ENCODE data around the gene PLEKHA4. TPM values are rescaled to one million over a fixed set of nuclear protein-coding genes. Genes with fewer than 3 reads are reported as not detected.

Gene PLEKHA4
- total and polyA plus RNA-seq, 10 of the 15 experiments (the other 5 are each of a cell fraction or from before 2014, with no cell fraction given): 0.13 to 10.0 (median 6.4) TPM; not detected in 1

DNA sequence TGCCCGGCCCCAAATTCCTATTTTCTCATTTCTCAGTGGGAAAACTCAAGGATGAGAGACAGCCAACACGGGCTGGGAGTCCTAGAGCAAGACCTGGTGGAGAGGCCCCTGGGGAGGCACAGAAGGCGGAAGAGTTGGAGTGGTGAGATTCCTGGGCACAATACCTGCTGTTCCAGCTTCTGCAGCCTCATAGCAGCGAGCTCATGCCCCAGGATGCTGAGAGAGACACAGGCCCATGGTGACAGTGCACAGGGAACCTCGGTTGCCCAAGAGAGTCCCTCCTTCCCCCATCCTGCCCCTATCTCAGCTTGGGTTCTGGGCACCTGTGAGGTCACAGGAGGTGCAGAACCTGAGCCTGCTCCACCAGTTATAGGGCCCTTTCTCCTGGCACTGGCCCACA, 28.8 kb upstream of the PLEKHA4 start:
- no peak overlapping the region for H3K4me2 ChIP-seq (ENCODE audit: control insufficient read depth, insufficient read depth)
- no peak overlapping the region for H2AFZ ChIP-seq (ENCODE audit: control insufficient read depth, low read depth, low read length)
- no peak for ATAC-seq
- SMC1A ChIA-PET (ENCODE audit: uncharacterized antibody, unreplicated experiment): interaction anchor here (1.7 kb wide), 1 partner anchor 56 kb away, joined by 3 read pairs; no protein-coding TSS in a partner anchor
- no peak for FAIRE-seq
- peaks cover 1% of the 10 kb centered on the region for H3K4me1 ChIP-seq (ENCODE audit: control insufficient read depth, insufficient read depth, low read length)
- DNase-seq (ENCODE audit: low read depth, low spot score): no peak
- no TSS peak for BruUV-seq (replicated peaks)
- no peak overlapping the region for H3K9ac ChIP-seq (ENCODE audit: control insufficient read depth, insufficient read depth, low read length)
- TF ChIP-seq, protein P1, sequence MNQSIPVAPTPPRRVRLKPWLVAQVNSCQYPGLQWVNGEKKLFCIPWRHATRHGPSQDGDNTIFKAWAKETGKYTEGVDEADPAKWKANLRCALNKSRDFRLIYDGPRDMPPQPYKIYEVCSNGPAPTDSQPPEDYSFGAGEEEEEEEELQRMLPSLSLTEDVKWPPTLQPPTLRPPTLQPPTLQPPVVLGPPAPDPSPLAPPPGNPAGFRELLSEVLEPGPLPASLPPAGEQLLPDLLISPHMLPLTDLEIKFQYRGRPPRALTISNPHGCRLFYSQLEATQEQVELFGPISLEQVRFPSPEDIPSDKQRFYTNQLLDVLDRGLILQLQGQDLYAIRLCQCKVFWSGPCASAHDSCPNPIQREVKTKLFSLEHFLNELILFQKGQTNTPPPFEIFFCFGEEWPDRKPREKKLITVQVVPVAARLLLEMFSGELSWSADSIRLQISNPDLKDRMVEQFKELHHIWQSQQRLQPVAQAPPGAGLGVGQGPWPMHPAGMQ (IDR thresholded peaks at IDR 0.05; ENCODE audit: borderline replicate concordance): no peak
- TF ChIP-seq NR2C2 (IDR thresholded peaks at IDR 0.05; ENCODE audit: borderline replicate concordance, control insufficient read depth, insufficient read length, low read depth): no peak
- RAD21 ChIA-PET (ENCODE audit: unreplicated experiment): no interaction called here
- H3K4me3 ChIP-seq: no peak overlapping the region
- intact Hi-C loops (cut with micrococcal nuclease; ENCODE audit: unreplicated experiment): no loop called here
- WGBS (ENCODE audit: insufficient coverage, insufficient replicate concordance, low lambda C conversion rate, missing lambda C conversion rate): 50% methylated on average over 5 of the region's 5 CpGs
- no peaks in the 10 kb centered on the region for H3K36me3 ChIP-seq (ENCODE audit: control insufficient read depth in 2 of 2, insufficient read depth in 2 of 2, low read length in 1 of 2)
- H3K79me2 ChIP-seq (ENCODE audit: control insufficient read depth, insufficient read depth, low read length): peaks cover 14% of the 10 kb centered on the region
- in situ Hi-C loops (cut with MboI): no loop called here
- H3K27ac ChIP-seq (ENCODE audit: control insufficient read depth, insufficient read depth): no peak overlapping the region
- no peaks in the 10 kb centered on the region for H3K27me3 ChIP-seq (replicated peaks in 1 of 2; ENCODE audit: control insufficient read depth in 2 of 2, insufficient read depth in 2 of 2, low read length in 1 of 2)
- H4K20me1 ChIP-seq (ENCODE audit: control insufficient read depth, insufficient read depth): no peaks in the 10 kb centered on the region
- POLR2A ChIA-PET: interaction anchor here (0.9 to 2.5 kb wide), 4 partner anchors 14 to 67 kb away, joined by 4 to 22 read pairs (median 10); no protein-coding TSS in a partner anchor
- H3K9me3 ChIP-seq (replicated peaks; ENCODE audit: control insufficient read depth, insufficient read depth, low read length): no peaks in the 10 kb centered on the region
- CTCF ChIA-PET: interaction anchor here (1.1 kb wide), 1 partner anchor 17 kb away, joined by 4 read pairs; no protein-coding TSS in a partner anchor

- RAD21 ChIA-PET (ENCODE audit: unreplicated experiment): interaction anchor here (1.0 to 2.0 kb wide), 5 partner anchors 10 to 70 kb away, joined by 3 to 10 read pairs (median 5); no protein-coding TSS in a partner anchor
- no peak for FAIRE-seq
- no peak overlapping the region for H3K9ac ChIP-seq (ENCODE audit: control insufficient read depth, insufficient read depth, low read length)
These were observed 27.8 kb upstream of the PLEKHA4 start for GRCh38 chr19:48896191-48896720.

More at GRCh38 chr19:48896191-48896720, 27.8 kb upstream of the PLEKHA4 start:
- Histone ChIP-seq H3K27me3 (replicated peaks in 1 of 2; ENCODE audit: control insufficient read depth in 2 of 2, insufficient read depth in 2 of 2, low read length in 1 of 2) (no peaks in the 10 kb centered on the region), H3K79me2 (ENCODE audit: control insufficient read depth, insufficient read depth, low read length) (peaks cover 11% of the 10 kb centered on the region), H3K9me3 (replicated peaks; ENCODE audit: control insufficient read depth, insufficient read depth, low read length) (no peaks in the 10 kb centered on the region), H3K36me3 (ENCODE audit: control insufficient read depth in 2 of 2, insufficient read depth in 2 of 2, low read length in 1 of 2) (no peaks in the 10 kb centered on the region), H3K4me2 (ENCODE audit: control insufficient read depth, insufficient read depth) (peak overlapping the region; percentile 71), H3K27ac (ENCODE audit: control insufficient read depth, insufficient read depth) (no peak overlapping the region), H3K4me3 (peak overlapping the region; percentile 56), H3K4me1 (ENCODE audit: control insufficient read depth, insufficient read depth, low read length) (peaks cover 5% of the 10 kb centered on the region), H2AFZ (ENCODE audit: control insufficient read depth, low read depth, low read length) (peak overlapping the region; percentile 75), H4K20me1 (ENCODE audit: control insufficient read depth, insufficient read depth) (no peaks in the 10 kb centered on the region)
- WGBS (ENCODE audit: insufficient coverage, insufficient replicate concordance, low lambda C conversion rate, missing lambda C conversion rate): 14% methylated on average over 19 of the region's 25 CpGs
- ChIA-PET CTCF (interaction anchor here (1.1 to 1.4 kb wide), 3 partner anchors 10 to 54 kb away, joined by 4 to 6 read pairs (median 5); no protein-coding TSS in a partner anchor), POLR2A (interaction anchor here (0.6 to 2.6 kb wide), 11 partner anchors 10 to 1627 kb away, joined by 3 to 22 read pairs (median 5); partner anchors contain the start of gene PPP1R15A), SMC1A (ENCODE audit: uncharacterized antibody, unreplicated experiment) (interaction anchor here (1.3 to 1.7 kb wide), 2 partner anchors 57 to 70 kb away, joined by 3 read pairs; no protein-coding TSS in a partner anchor)
- TF ChIP-seq POLR2A (IDR thresholded peaks at IDR 0.05; ENCODE audit: low read depth, low read length): 0 out of 2 replicates have a peak, but pooled peaks have one; percentile 27
- TF ChIP-seq RAD51 (IDR thresholded peaks at IDR 0.05): no peak
- TF ChIP-seq MAX (IDR thresholded peaks at IDR 0.05; ENCODE audit: low read depth, low read length): no peak
- peak; percentile 53 for TF ChIP-seq MEF2B (IDR thresholded peaks at IDR 0.05; ENCODE audit: partially characterized antibody, poor library complexity, severe bottlenecking)
- peak; percentile 46; the same call in 1 of the 2 replicates for TF ChIP-seq HDGF (IDR thresholded peaks at IDR 0.05)
- TF ChIP-seq EGR1 (IDR thresholded peaks at IDR 0.05; ENCODE audit: borderline replicate concordance in 1 of 2, low read depth in 2 of 2, low read length in 2 of 2): 0 out of 3 replicates have a peak, but pooled peaks of 1 of the 2 experiments have one; percentile 32
- intact Hi-C loops (cut with micrococcal nuclease; ENCODE audit: unreplicated experiment) (no loop called here), in situ Hi-C loops (cut with MboI) (no loop called here)
- DNase-seq (ENCODE audit: low read depth, low spot score) (no peak), ATAC-seq (peak; percentile 80)
- BruUV-seq (replicated peaks): no TSS peak
